OCI-LY3 (cell line): Measurements from ENCODE around the gene PHYKPL.
"Not testable (repeated sequence)": the region's sequence is repeated elsewhere in the genome, so short reads cannot be mapped to it uniquely, and the experiment has no call there.

ENCODE experiments used
- H2AFZ ChIP-seq: fragments of 200-600, 300-600 bp; shearing (Covaris generic); 2 replicates; pipeline ENCODE4 v1.6.0; 2014; ENCODE audit warnings: antibody characterized with exemption, low read depth, low read length
- H3K27ac ChIP-seq: fragments of 200-600, 300-600 bp; sonication (generic); 2 replicates; pipeline ENCODE4 v1.5.1; 2014; ENCODE audit warnings: mild to moderate bottlenecking, low read length, moderate library complexity, mixed read lengths
- H3K27me3 ChIP-seq: fragments of 200-600, 300-600 bp; sonication (generic); 2 replicates; pipeline ENCODE4 v1.6.1; 2014; ENCODE audit warnings: low read depth, low read length, mixed read lengths
- H3K36me3 ChIP-seq: fragments of 200-600, 300-600 bp; sonication (generic); replicated peaks from 2 replicates; pipeline ENCODE3; 2014; ENCODE audit warnings: low read depth, low read length, mixed read lengths
- H3K4me1 ChIP-seq: fragments of 300-600, 200-600 bp; sonication (generic); 2 replicates; pipeline ENCODE4 v1.6.1; 2014; ENCODE audit warnings: low read length, mixed read lengths
- H3K4me2 ChIP-seq: fragments of 200-600, 300-600 bp; sonication (generic); 2 replicates; pipeline ENCODE4 v1.6.1; 2014; ENCODE audit warnings: low read length, mixed read lengths
- H3K4me3 ChIP-seq: fragments of 300-600, 200-600 bp; sonication (generic); 2 replicates; pipeline ENCODE4 v1.5.1; 2014; ENCODE audit warnings: antibody characterized with exemption, mild to moderate bottlenecking, low read length, moderate library complexity
- H3K79me2 ChIP-seq: fragments of 300-600, 200-600 bp; shearing (Covaris generic); 2 replicates; pipeline ENCODE4 v1.6.1; 2014; ENCODE audit warnings: mild to moderate bottlenecking, low read length, mixed read lengths
- H3K9ac ChIP-seq: fragments of 300-600, 200-600 bp; shearing (Covaris generic); 2 replicates; pipeline ENCODE4 v1.6.0; 2014; ENCODE audit warnings: mild to moderate bottlenecking, low read length, moderate library complexity
- H3K9me3 ChIP-seq: fragments of 200-600, 300-600 bp; shearing (Covaris generic); 2 replicates; pipeline ENCODE4 v1.6.1; 2014; ENCODE audit warnings: low read length, mixed read lengths; ENCODE audit not compliant: insufficient read depth
- H4K20me1 ChIP-seq: fragments of 200-600, 300-600 bp; sonication (generic); 2 replicates; pipeline ENCODE4 v1.6.1; 2016; ENCODE audit warnings: low read length, mixed read lengths; ENCODE audit not compliant: insufficient read depth
- CTCF ChIP-seq: fragments of 200-600, 300-600 bp; sonication (generic); IDR thresholded peaks from 2 replicates; pipeline ENCODE4 v1.5.1; 2014; ENCODE audit warnings: antibody characterized with exemption, low read length, low read depth
- EZH2phosphoT487 ChIP-seq: fragments of 200-600 bp; shearing (Covaris generic); IDR thresholded peaks from 2 replicates; pipeline ENCODE4 v1.6.1; 2018; ENCODE audit warnings: antibody characterized with exemption, mixed run types, low read depth

Gene PHYKPL

GRCh38 chr5:178241688-178242231 lies 9.2 kb upstream of the PHYKPL start:
- no peaks in the 10 kb centered on the region for H3K36me3 ChIP-seq
- TF ChIP-seq EZH2phosphoT487 (no peak), CTCF (no peak)
- H3K79me2 ChIP-seq, result no peaks in the 10 kb centered on the region
- no peak overlapping the region for H3K4me2 ChIP-seq
- H3K9ac ChIP-seq, result no peak overlapping the region
- H3K27me3 ChIP-seq, result no peaks in the 10 kb centered on the region
- H2AFZ ChIP-seq, result no peak overlapping the region
- H3K27ac ChIP-seq, result no peak overlapping the region
- H3K9me3 ChIP-seq, result no peaks in the 10 kb centered on the region
- no peaks in the 10 kb centered on the region for H4K20me1 ChIP-seq
- H3K4me1 ChIP-seq, result no peaks in the 10 kb centered on the region
- H3K4me3 ChIP-seq, result no peak overlapping the region

- Histone ChIP-seq H3K27me3 (no peaks in the 10 kb centered on the region), H3K4me1 (no peaks in the 10 kb centered on the region), H3K4me3 (no peak overlapping the region), H3K9ac (no peak overlapping the region), H3K4me2 (no peak overlapping the region), H4K20me1 (no peaks in the 10 kb centered on the region), H3K9me3 (no peaks in the 10 kb centered on the region), H3K79me2 (no peaks in the 10 kb centered on the region), H2AFZ (no peak overlapping the region), H3K27ac (no peak overlapping the region), H3K36me3 (no peaks in the 10 kb centered on the region)
- TF ChIP-seq CTCF (no peak), EZH2phosphoT487 (no peak)
These were observed 8.6 kb upstream of the PHYKPL start for GRCh38 chr5:178241231-178241663.

- no peaks in the 10 kb centered on the region for H3K4me1 ChIP-seq
- no peak overlapping the region for H3K9ac ChIP-seq
- no peaks in the 10 kb centered on the region for H3K9me3 ChIP-seq
- H4K20me1 ChIP-seq, result no peaks in the 10 kb centered on the region
- H3K4me3 ChIP-seq, result no peak overlapping the region
- no peaks in the 10 kb centered on the region for H3K36me3 ChIP-seq
- no peak for TF ChIP-seq EZH2phosphoT487
- TF ChIP-seq CTCF, result no peak
- no peak overlapping the region for H2AFZ ChIP-seq
- H3K4me2 ChIP-seq, result no peak overlapping the region
- H3K79me2 ChIP-seq, result no peaks in the 10 kb centered on the region
- no peak overlapping the region for H3K27ac ChIP-seq
- H3K27me3 ChIP-seq, result no peaks in the 10 kb centered on the region
These were observed 8.2 kb upstream of the PHYKPL start for GRCh38 chr5:178240766-178241165.

- H2AFZ ChIP-seq, result no peak overlapping the region
- no peak overlapping the region for H3K4me2 ChIP-seq
- no peaks in the 10 kb centered on the region for H4K20me1 ChIP-seq
- H3K4me1 ChIP-seq, result no peaks in the 10 kb centered on the region
- H3K9ac ChIP-seq, result no peak overlapping the region
- no peaks in the 10 kb centered on the region for H3K27me3 ChIP-seq
- no peaks in the 10 kb centered on the region for H3K36me3 ChIP-seq
- H3K9me3 ChIP-seq, result no peaks in the 10 kb centered on the region
- H3K79me2 ChIP-seq, result no peaks in the 10 kb centered on the region
- TF ChIP-seq CTCF, result no peak
- no peak for TF ChIP-seq EZH2phosphoT487
- no peak overlapping the region for H3K27ac ChIP-seq
- H3K4me3 ChIP-seq, result no peak overlapping the region
These were observed 7.7 kb upstream of the PHYKPL start for GRCh38 chr5:178240341-178240741.

GRCh38 chr5:178239626-178240301 lies 7.2 kb upstream of the PHYKPL start:
- H3K27ac ChIP-seq, H3K36me3 ChIP-seq, H2AFZ ChIP-seq, H3K9me3 ChIP-seq, H4K20me1 ChIP-seq, H3K4me1 ChIP-seq, H3K79me2 ChIP-seq, H3K9ac ChIP-seq, H3K27me3 ChIP-seq, H3K4me3 ChIP-seq, H3K4me2 ChIP-seq: not testable (repeated sequence)
